ENCODE results near the gene CCNC. TPM values are rescaled to one million over a fixed set of nuclear protein-coding genes. Genes with fewer than 3 reads are reported as not detected.

CCNC gene
- total and polyA plus RNA-seq, 2 experiments from 2014 or later: 108 to 143 TPM

GRCh38 chr6:99588618-99589289 lies 20.3 kb upstream of the CCNC start:
- H4K20me1 ChIP-seq (replicated peaks; ENCODE audit: insufficient read depth): peaks cover 19% of the 10 kb centered on the region

More at GRCh38 chr6:99588618-99589289, 20.3 kb upstream of the CCNC start:
- ATAC-seq: peak; percentile 86
- Histone ChIP-seq H3K27ac (ENCODE audit: low read depth) (no peak overlapping the region), H3K4me3 (peak overlapping the region; percentile 74), H3K79me2 (replicated peaks; ENCODE audit: insufficient read depth) (no peaks in the 10 kb centered on the region), H3K4me1 (ENCODE audit: insufficient read depth) (peaks cover 19% of the 10 kb centered on the region), H3K36me3 (ENCODE audit: insufficient read depth) (no peaks in the 10 kb centered on the region), H2AFZ (peak overlapping the region; percentile 95), H3K4me2 (peak overlapping the region; percentile 92), H3K9me2 (ENCODE audit: insufficient read depth) (no peaks in the 10 kb centered on the region), H3K27me3 (ENCODE audit: insufficient read depth) (peaks cover 94% of the 10 kb centered on the region), H3F3A (replicated peaks; ENCODE audit: low read depth) (peaks cover 17% of the 10 kb centered on the region; the same call in 1 of the 2 replicates)
- Mint-ChIP-seq H3K4me1 (peaks cover 21% of the 10 kb centered on the region), H3K27me3 (ENCODE audit: insufficient read depth, low read depth, poor library complexity) (peaks cover 90% of the 10 kb centered on the region), H3K9me3 (peaks cover 3% of the 10 kb centered on the region; the same call in 1 of the 3 replicates), H3K36me3 (ENCODE audit: low read depth) (no peaks in the 10 kb centered on the region), H3K27ac (no peak overlapping the region), H3K4me3 (peak overlapping the region; percentile 78)
- TF ChIP-seq EZH2phosphoT487 (IDR thresholded peaks at IDR 0.05; ENCODE audit: unreplicated experiment) (peak; percentile 84), ZNF331 (CRISPR knock-in tag; IDR thresholded peaks at IDR 0.05; ENCODE audit: low read depth) (no peak), CREB1 (CRISPR knock-in tag; IDR thresholded peaks at IDR 0.05; ENCODE audit: low read depth) (no peak), ZNF114 (CRISPR knock-in tag; IDR thresholded peaks at IDR 0.05) (no peak), STAT1 (IDR thresholded peaks at IDR 0.05; ENCODE audit: unreplicated experiment) (no peak), EZH2 (IDR thresholded peaks at IDR 0.05; ENCODE audit: low read depth, unreplicated experiment) (peak; percentile 85), NANOG (IDR thresholded peaks at IDR 0.05; ENCODE audit: borderline replicate concordance) (no peak), REST (IDR thresholded peaks at IDR 0.05; ENCODE audit: unreplicated experiment) (no peak), ZNF462 (CRISPR knock-in tag; IDR thresholded peaks at IDR 0.05) (no peak), CTCF (conservative IDR thresholded peaks at IDR 0.05; ENCODE audit: low read depth in 2 of 2) (peak; percentile 51 to 87), ETS1 (IDR thresholded peaks at IDR 0.05) (no peak), POLR2AphosphoS5 (IDR thresholded peaks at IDR 0.05; ENCODE audit: low read depth) (no peak), JUNB (IDR thresholded peaks at IDR 0.05; ENCODE audit: unreplicated experiment) (no peak)
- peak; percentile 93 for DNase-seq (ENCODE audit: low spot score)

Data from GM23338 (cell line).